Activated T-helper 1 cell treated with anti-CD3 and anti-CD28 coated beads, Interleukin-12 subunit alpha, Interleukin-12 subunit beta, Interleukin-2, Interleukin-4 antibody, amounts not matched to agents 30 ng/mL and 10 ng/mL and 1 ng/mL, durations not matched to agents 14 hours and 24 hours and 36 hours (primary cell): ENCODE measurements around the gene ESD. TPM values are rescaled to one million over a fixed set of nuclear protein-coding genes. Genes with fewer than 3 reads are reported as not detected.
"Not testable (repeated sequence)": the region's sequence is repeated elsewhere in the genome, so short reads cannot be mapped to it uniquely, and the experiment has no call there.

Source experiments
- DNase-seq: peaks from one replicate; pipeline ENCODE4 v3.0.0; 2021; ENCODE audit warnings: low spot score
- H3K27ac Mint-ChIP-seq: one replicate; pipeline ENCODE4 v1.8.0; 2021; ENCODE audit warnings: mild to moderate bottlenecking, mixed read lengths
- H3K27me3 Mint-ChIP-seq: one replicate; pipeline ENCODE4 v1.8.0; 2022; ENCODE audit warnings: mild to moderate bottlenecking, moderate library complexity, mixed read lengths; ENCODE audit not compliant: insufficient read depth
- H3K36me3 Mint-ChIP-seq: one replicate; pipeline ENCODE4 v1.8.0; 2021; ENCODE audit warnings: low read depth, mixed read lengths
- H3K4me1 Mint-ChIP-seq: one replicate; pipeline ENCODE4 v1.8.0; 2021; ENCODE audit warnings: low read depth, mixed read lengths
- H3K4me3 Mint-ChIP-seq: one replicate; pipeline ENCODE4 v1.8.0; 2021; ENCODE audit warnings: mild to moderate bottlenecking, moderate library complexity, mixed read lengths
- H3K9me3 Mint-ChIP-seq: one replicate; pipeline ENCODE4 v1.8.0; 2021; ENCODE audit warnings: mixed read lengths
- intact Hi-C: fragments of 100-400 bp; cut with micrococcal nuclease; formaldehyde crosslinking; loops from one replicate; pipeline ENCODE4 v1.15.1; 2024
- total RNA-seq: library from RNA; stranded (reverse); gene quantifications from 2 replicates; pipeline ENCODE4 v1.2.3, GENCODE V29; 2022

Gene ESD
- total RNA-seq, 1 donor from 2014 or later: 96.8 TPM

GRCh38 chr13:46812301-46812797, 15.4 kb upstream of the ESD start:
- Mint-ChIP-seq H3K4me3 (peak overlapping the region; percentile 12), H3K9me3 (peaks cover 22% of the 10 kb centered on the region), H3K27ac (no peak overlapping the region), H3K4me1 (no peaks in the 10 kb centered on the region), H3K27me3 (peaks cover 12% of the 10 kb centered on the region), H3K36me3 (peaks cover 6% of the 10 kb centered on the region)
- intact Hi-C loops: no loop called here
- no peak for DNase-seq

- Mint-ChIP-seq H3K4me3 (no peak overlapping the region), H3K27ac (no peak overlapping the region), H3K27me3 (peaks cover 15% of the 10 kb centered on the region), H3K36me3 (peaks cover 6% of the 10 kb centered on the region), H3K9me3 (peaks cover 22% of the 10 kb centered on the region), H3K4me1 (no peaks in the 10 kb centered on the region)
- DNase-seq: no peak
- intact Hi-C loops: no loop called here
Measured at GRCh38 chr13:46810440-46810839, 13.5 kb upstream of the ESD start.

- peaks cover 16% of the 10 kb centered on the region for H3K27me3 Mint-ChIP-seq
- H3K27ac Mint-ChIP-seq, DNase-seq, H3K36me3 Mint-ChIP-seq, intact Hi-C loops, H3K9me3 Mint-ChIP-seq, H3K4me1 Mint-ChIP-seq, H3K4me3 Mint-ChIP-seq: not testable (repeated sequence)
Measured at GRCh38 chr13:46804921-46805320, 8.0 kb upstream of the ESD start.

- Mint-ChIP-seq H3K36me3 (no peaks in the 10 kb centered on the region), H3K4me1 (no peaks in the 10 kb centered on the region), H3K4me3 (no peak overlapping the region), H3K27ac (no peak overlapping the region), H3K9me3 (no peaks in the 10 kb centered on the region), H3K27me3 (peaks cover 16% of the 10 kb centered on the region)
- intact Hi-C loops: no loop called here
- no peak for DNase-seq
Measured at GRCh38 chr13:46804391-46804815, 7.4 kb upstream of the ESD start.

GRCh38 chr13:46803586-46803985, 6.6 kb upstream of the ESD start:
- Mint-ChIP-seq H3K4me3 (no peak overlapping the region), H3K9me3 (no peaks in the 10 kb centered on the region), H3K4me1 (no peaks in the 10 kb centered on the region), H3K27me3 (peaks cover 16% of the 10 kb centered on the region), H3K27ac (no peak overlapping the region), H3K36me3 (no peaks in the 10 kb centered on the region)
- no peak for DNase-seq
- intact Hi-C loops: no loop called here

- H3K27me3 Mint-ChIP-seq: peaks cover 11% of the 10 kb centered on the region
- no peaks in the 10 kb centered on the region for H3K36me3 Mint-ChIP-seq
- no peaks in the 10 kb centered on the region for H3K9me3 Mint-ChIP-seq
- H3K27ac Mint-ChIP-seq: no peak overlapping the region
- no peak for DNase-seq
- H3K4me3 Mint-ChIP-seq: no peak overlapping the region
- H3K4me1 Mint-ChIP-seq: peaks cover 8% of the 10 kb centered on the region
- intact Hi-C loops: no loop called here
Measured at GRCh38 chr13:46801858-46802257, 4.9 kb upstream of the ESD start.

- no peak for DNase-seq
- H3K4me3 Mint-ChIP-seq: no peak overlapping the region
- no peaks in the 10 kb centered on the region for H3K9me3 Mint-ChIP-seq
- H3K36me3 Mint-ChIP-seq: peaks cover 5% of the 10 kb centered on the region
- H3K4me1 Mint-ChIP-seq: peaks cover 30% of the 10 kb centered on the region
- peaks cover 8% of the 10 kb centered on the region for H3K27me3 Mint-ChIP-seq
- H3K27ac Mint-ChIP-seq: no peak overlapping the region
- intact Hi-C loops: loop anchor here (5.0 to 10.0 kb wide), 3 partner anchors 132 to 624 kb away; no protein-coding TSS in a partner anchor
Measured at GRCh38 chr13:46799139-46799538, 2.2 kb upstream of the ESD start.

GRCh38 chr13:46797501-46798237, 708 bp upstream of the ESD start:
- Mint-ChIP-seq H3K9me3 (no peaks in the 10 kb centered on the region), H3K4me3 (peak overlapping the region; percentile 93), H3K4me1 (peaks cover 36% of the 10 kb centered on the region), H3K27ac (peak overlapping the region; percentile 95), H3K36me3 (peaks cover 7% of the 10 kb centered on the region), H3K27me3 (peaks cover 7% of the 10 kb centered on the region)
- DNase-seq: no peak
- intact Hi-C loops: loop anchor here (1.0 to 10.0 kb wide), 8 partner anchors 45 to 1241 kb away; partner anchors contain the start of gene ZC3H13

- intact Hi-C loops: loop anchor here (2.0 to 10.0 kb wide), 4 partner anchors 129 to 1243 kb away; no protein-coding TSS in a partner anchor
- no peaks in the 10 kb centered on the region for H3K9me3 Mint-ChIP-seq
- peak overlapping the region; percentile 93 for H3K4me3 Mint-ChIP-seq
- H3K27me3 Mint-ChIP-seq: peaks cover 2% of the 10 kb centered on the region
- H3K36me3 Mint-ChIP-seq: peaks cover 7% of the 10 kb centered on the region
- H3K4me1 Mint-ChIP-seq: peaks cover 36% of the 10 kb centered on the region
- no peak for DNase-seq
- H3K27ac Mint-ChIP-seq: peak overlapping the region; percentile 95
Measured at GRCh38 chr13:46796129-46796514, 839 bp downstream of the ESD start.

GRCh38 chr13:46795321-46795720, 1.6 kb downstream of the ESD start:
- Mint-ChIP-seq H3K4me3 (peak overlapping the region; percentile 71), H3K4me1 (peaks cover 36% of the 10 kb centered on the region), H3K27me3 (no peaks in the 10 kb centered on the region), H3K9me3 (no peaks in the 10 kb centered on the region), H3K27ac (no peak overlapping the region), H3K36me3 (peaks cover 15% of the 10 kb centered on the region)
- DNase-seq: no peak
- intact Hi-C loops: loop anchor here (5.0 to 10.0 kb wide), 3 partner anchors 128 to 621 kb away; no protein-coding TSS in a partner anchor

- Mint-ChIP-seq H3K9me3 (no peaks in the 10 kb centered on the region), H3K4me3 (no peak overlapping the region), H3K27ac (no peak overlapping the region), H3K27me3 (no peaks in the 10 kb centered on the region), H3K36me3 (peaks cover 36% of the 10 kb centered on the region), H3K4me1 (peaks cover 7% of the 10 kb centered on the region)
- no peak for DNase-seq
- intact Hi-C loops: no loop called here
Measured at GRCh38 chr13:46783504-46783903, 13.5 kb downstream of the ESD start.

- Mint-ChIP-seq H3K27me3 (no peaks in the 10 kb centered on the region), H3K27ac (no peak overlapping the region), H3K4me1 (no peaks in the 10 kb centered on the region), H3K4me3 (no peak overlapping the region), H3K36me3 (peaks cover 38% of the 10 kb centered on the region), H3K9me3 (no peaks in the 10 kb centered on the region)
- no peak for DNase-seq
- intact Hi-C loops: no loop called here
Measured at GRCh38 chr13:46782691-46783090, 14.3 kb downstream of the ESD start.

- peaks cover 38% of the 10 kb centered on the region for H3K36me3 Mint-ChIP-seq
- H3K4me1 Mint-ChIP-seq: no peaks in the 10 kb centered on the region
- intact Hi-C loops: no loop called here
- H3K4me3 Mint-ChIP-seq: no peak overlapping the region
- no peaks in the 10 kb centered on the region for H3K9me3 Mint-ChIP-seq
- no peak for DNase-seq
- H3K27me3 Mint-ChIP-seq: no peaks in the 10 kb centered on the region
- H3K27ac Mint-ChIP-seq: no peak overlapping the region
Measured at GRCh38 chr13:46782066-46782465, 14.9 kb downstream of the ESD start.
